Prostate gland (tissue), 2 donors: ENCODE results near the gene RUSF1.

Experiments used
- POLR2A ChIP-seq: fragments of 450-650 bp; IDR thresholded peaks from one replicate; pipeline ENCODE4 v1.6.1; 2016; ENCODE audit warnings: antibody characterized with exemption, mild to moderate bottlenecking
- TF ChIP-seq, protein P1 (sequence below), 4 experiments: fragments of 200-600 bp in 2 of 4; fragments of 450-650 bp in 2 of 4; sonication (generic) in 2 of 4; IDR thresholded peaks; 1 replicate in 3 of 4; 2 replicates in 1 of 4; pipeline ENCODE4 v1.5.1; 2016 to 2019; ENCODE audit warnings: antibody characterized with exemption in 4 of 4, mild to moderate bottlenecking in 2 of 4, moderate library complexity in 2 of 4

DNA sequence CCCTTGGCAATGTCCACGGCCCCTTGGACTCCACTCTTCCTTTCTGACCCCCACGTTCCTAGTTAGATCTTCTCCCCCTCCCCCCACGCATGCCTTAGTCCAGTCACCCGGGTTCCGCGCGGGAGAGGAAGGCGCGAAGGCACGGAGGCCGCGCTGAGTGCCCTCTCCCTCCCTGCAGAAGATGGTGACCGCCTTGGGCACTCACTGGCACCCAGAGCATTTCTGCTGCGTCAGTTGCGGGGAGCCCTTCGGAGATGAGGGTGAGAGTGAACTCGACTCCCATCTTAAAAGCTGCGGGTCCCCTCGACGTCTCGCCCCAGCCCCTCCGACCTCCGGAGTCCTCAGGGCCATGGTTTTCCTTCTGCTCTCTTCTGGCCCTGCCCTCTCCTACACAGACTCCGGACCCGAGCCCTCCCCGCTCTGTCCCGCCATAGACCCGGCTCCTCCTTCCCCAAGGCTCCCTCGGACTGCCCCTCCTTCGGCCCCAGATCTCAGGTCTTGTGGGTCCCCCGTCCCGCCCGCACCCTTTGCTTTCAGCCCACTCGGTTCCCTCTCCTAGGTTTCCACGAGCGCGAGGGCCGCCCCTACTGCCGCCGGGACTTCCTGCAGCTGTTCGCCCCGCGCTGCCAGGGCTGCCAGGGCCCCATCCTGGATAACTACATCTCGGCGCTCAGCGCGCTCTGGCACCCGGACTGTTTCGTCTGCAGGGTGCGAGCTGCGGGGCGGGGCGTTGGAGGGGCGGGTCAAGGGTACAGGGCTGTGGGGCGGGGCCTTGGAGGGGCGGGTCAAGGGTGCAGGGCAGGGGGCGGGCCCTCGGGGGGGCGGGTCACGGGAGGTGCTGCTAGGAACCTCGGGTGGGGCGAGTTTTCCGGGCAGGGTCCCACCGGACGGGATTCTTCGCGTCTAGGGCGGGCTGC, 31.6 kb downstream of the RUSF1 start:
- TF ChIP-seq POLR2A, result peak; percentile 66
- TF ChIP-seq, protein P1, sequence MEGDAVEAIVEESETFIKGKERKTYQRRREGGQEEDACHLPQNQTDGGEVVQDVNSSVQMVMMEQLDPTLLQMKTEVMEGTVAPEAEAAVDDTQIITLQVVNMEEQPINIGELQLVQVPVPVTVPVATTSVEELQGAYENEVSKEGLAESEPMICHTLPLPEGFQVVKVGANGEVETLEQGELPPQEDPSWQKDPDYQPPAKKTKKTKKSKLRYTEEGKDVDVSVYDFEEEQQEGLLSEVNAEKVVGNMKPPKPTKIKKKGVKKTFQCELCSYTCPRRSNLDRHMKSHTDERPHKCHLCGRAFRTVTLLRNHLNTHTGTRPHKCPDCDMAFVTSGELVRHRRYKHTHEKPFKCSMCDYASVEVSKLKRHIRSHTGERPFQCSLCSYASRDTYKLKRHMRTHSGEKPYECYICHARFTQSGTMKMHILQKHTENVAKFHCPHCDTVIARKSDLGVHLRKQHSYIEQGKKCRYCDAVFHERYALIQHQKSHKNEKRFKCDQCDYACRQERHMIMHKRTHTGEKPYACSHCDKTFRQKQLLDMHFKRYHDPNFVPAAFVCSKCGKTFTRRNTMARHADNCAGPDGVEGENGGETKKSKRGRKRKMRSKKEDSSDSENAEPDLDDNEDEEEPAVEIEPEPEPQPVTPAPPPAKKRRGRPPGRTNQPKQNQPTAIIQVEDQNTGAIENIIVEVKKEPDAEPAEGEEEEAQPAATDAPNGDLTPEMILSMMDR (IDR thresholded peaks at IDR 0.05), result no peak
